HEK293 (cell line): ENCODE measurements around the gene GTF2H3.
A peak's percentile ranks its signal among the peaks of the same experiment; 100 is the strongest.

Experiments
- ATF2 ChIP-seq: fragments of 450-650 bp; formaldehyde crosslinking; IDR thresholded peaks from 2 replicates; pipeline ENCODE4 v1.5.1; 2016; ENCODE audit warnings: missing biosample characterization, missing genetic modification characterization, low read depth
- EGR2 ChIP-seq: fragments of 450-650 bp; formaldehyde crosslinking; IDR thresholded peaks from 2 replicates; pipeline ENCODE4 v1.5.1; 2016; ENCODE audit warnings: low read depth, missing biosample characterization, missing genetic modification characterization
- ELK4 ChIP-seq: IDR thresholded peaks from 2 replicates; pipeline ENCODE4 v1.6.1; 2011; ENCODE audit warnings: mild to moderate bottlenecking, low read depth, low read length, borderline replicate concordance
- KLF7 ChIP-seq: fragments of 450-650 bp; formaldehyde crosslinking; IDR thresholded peaks from 2 replicates; pipeline ENCODE4 v1.5.1; 2016; ENCODE audit warnings: missing biosample characterization, missing genetic modification characterization, borderline replicate concordance
- MYNN ChIP-seq: fragments of 450-650 bp; formaldehyde crosslinking; IDR thresholded peaks from 2 replicates; pipeline ENCODE4 v1.5.1; 2016; ENCODE audit warnings: missing biosample characterization, missing genetic modification characterization, borderline replicate concordance
- PRDM4 ChIP-seq: fragments of 450-650 bp; formaldehyde crosslinking; IDR thresholded peaks from 2 replicates; pipeline ENCODE4 v1.5.1; 2017; ENCODE audit warnings: missing biosample characterization, missing genetic modification characterization
- RBAK ChIP-seq: fragments of 450-650 bp; formaldehyde crosslinking; IDR thresholded peaks from 2 replicates; pipeline ENCODE4 v1.5.1; 2016; ENCODE audit warnings: missing biosample characterization, missing genetic modification characterization
- SCRT2 ChIP-seq: fragments of 450-650 bp; formaldehyde crosslinking; IDR thresholded peaks from 2 replicates; pipeline ENCODE4 v1.5.1; 2016; ENCODE audit warnings: missing biosample characterization, missing genetic modification characterization
- TCF7L2 ChIP-seq: IDR thresholded peaks from 2 replicates; pipeline ENCODE4 v1.6.1; 2011; ENCODE audit warnings: low read depth, mild to moderate bottlenecking, inconsistent platforms, low read length, moderate library complexity, borderline replicate concordance
- TRIM28 ChIP-seq: IDR thresholded peaks from 2 replicates; pipeline ENCODE4 v1.6.1; 2011; ENCODE audit warnings: low read length, control low read depth, borderline replicate concordance
- ZBTB48 ChIP-seq: fragments of 450-650 bp; formaldehyde crosslinking; IDR thresholded peaks from 2 replicates; pipeline ENCODE4 v1.5.1; 2016; ENCODE audit warnings: missing biosample characterization, missing genetic modification characterization
- ZBTB8A ChIP-seq: fragments of 450-650 bp; formaldehyde crosslinking; IDR thresholded peaks from 2 replicates; pipeline ENCODE4 v1.5.1; 2016; ENCODE audit warnings: missing biosample characterization, missing genetic modification characterization
- ZFP69B ChIP-seq: fragments of 450-650 bp; formaldehyde crosslinking; IDR thresholded peaks from 2 replicates; pipeline ENCODE4 v1.5.1; 2016; ENCODE audit warnings: missing biosample characterization, missing genetic modification characterization
- ZNF174 ChIP-seq: fragments of 450-650 bp; formaldehyde crosslinking; IDR thresholded peaks from 2 replicates; pipeline ENCODE4 v1.5.0; 2017; ENCODE audit warnings: missing biosample characterization, mild to moderate bottlenecking, missing genetic modification characterization
- ZNF324 ChIP-seq: fragments of 450-650 bp; formaldehyde crosslinking; IDR thresholded peaks from 2 replicates; pipeline ENCODE4 v1.5.1; 2016; ENCODE audit warnings: missing biosample characterization, missing genetic modification characterization
- ZNF423 ChIP-seq: fragments of 450-650 bp; formaldehyde crosslinking; IDR thresholded peaks from 2 replicates; pipeline ENCODE4 v1.5.1; 2016; ENCODE audit warnings: missing biosample characterization, missing genetic modification characterization
- ZNF433 ChIP-seq: fragments of 450-650 bp; formaldehyde crosslinking; IDR thresholded peaks from 2 replicates; pipeline ENCODE4 v1.5.1; 2016; ENCODE audit warnings: missing biosample characterization, missing genetic modification characterization, low read depth
- ZNF449 ChIP-seq: fragments of 450-650 bp; formaldehyde crosslinking; IDR thresholded peaks from 2 replicates; pipeline ENCODE4 v1.5.1; 2017; ENCODE audit warnings: missing biosample characterization, mild to moderate bottlenecking, missing genetic modification characterization, moderate library complexity
- ZNF501 ChIP-seq: fragments of 450-650 bp; formaldehyde crosslinking; IDR thresholded peaks from 2 replicates; pipeline ENCODE4 v1.5.1; 2016; ENCODE audit warnings: missing biosample characterization, missing genetic modification characterization
- ZNF510 ChIP-seq: fragments of 450-650 bp; formaldehyde crosslinking; IDR thresholded peaks from 2 replicates; pipeline ENCODE4 v1.5.1; 2018; ENCODE audit warnings: mild to moderate bottlenecking, missing genetic modification characterization, missing biosample characterization; ENCODE audit not compliant: insufficient replicate concordance
- ZNF623 ChIP-seq: fragments of 450-650 bp; formaldehyde crosslinking; IDR thresholded peaks from 2 replicates; pipeline ENCODE4 v1.5.1; 2016; ENCODE audit warnings: missing biosample characterization, missing genetic modification characterization
- ZNF658 ChIP-seq: fragments of 450-650 bp; formaldehyde crosslinking; IDR thresholded peaks from 2 replicates; pipeline ENCODE4; 2016; ENCODE audit warnings: missing biosample characterization, missing genetic modification characterization
- ZNF670 ChIP-seq: fragments of 450-650 bp; formaldehyde crosslinking; IDR thresholded peaks from 2 replicates; pipeline ENCODE4 v1.5.1; 2016; ENCODE audit warnings: missing biosample characterization, missing genetic modification characterization, low read depth
- ZNF791 ChIP-seq: fragments of 450-650 bp; formaldehyde crosslinking; IDR thresholded peaks from 2 replicates; pipeline ENCODE4 v1.5.1; 2016; ENCODE audit warnings: missing biosample characterization, missing genetic modification characterization
- ZSCAN18 ChIP-seq: fragments of 450-650 bp; formaldehyde crosslinking; IDR thresholded peaks from 2 replicates; pipeline ENCODE4 v1.5.1; 2016; ENCODE audit warnings: missing biosample characterization, missing genetic modification characterization
- ZXDB ChIP-seq: fragments of 450-650 bp; formaldehyde crosslinking; IDR thresholded peaks from 2 replicates; pipeline ENCODE4 v1.5.1; 2016; ENCODE audit warnings: missing biosample characterization, missing genetic modification characterization
- TF ChIP-seq, protein P1 (sequence below): fragments of 450-650 bp; formaldehyde crosslinking; IDR thresholded peaks from 2 replicates; pipeline ENCODE4 v1.5.1; 2016; ENCODE audit warnings: missing biosample characterization, missing genetic modification characterization
- TF ChIP-seq, protein P2 (sequence below): fragments of 450-650 bp; formaldehyde crosslinking; IDR thresholded peaks from 2 replicates; pipeline ENCODE4 v1.5.1; 2017; ENCODE audit warnings: missing biosample characterization, missing genetic modification characterization

GTF2H3 gene

GRCh38 chr12:123601602-123602489, 31.8 kb upstream of the GTF2H3 start, which contains the start of gene DDX55 (continued):
- no peak for TF ChIP-seq ELK4
- TF ChIP-seq KLF7 (tag by site-specific recombination) = peak; percentile 89; the same call in 1 of the 2 replicates
- peak; percentile 99 for TF ChIP-seq ZNF324 (tag by site-specific recombination)
- TF ChIP-seq, protein P1, sequence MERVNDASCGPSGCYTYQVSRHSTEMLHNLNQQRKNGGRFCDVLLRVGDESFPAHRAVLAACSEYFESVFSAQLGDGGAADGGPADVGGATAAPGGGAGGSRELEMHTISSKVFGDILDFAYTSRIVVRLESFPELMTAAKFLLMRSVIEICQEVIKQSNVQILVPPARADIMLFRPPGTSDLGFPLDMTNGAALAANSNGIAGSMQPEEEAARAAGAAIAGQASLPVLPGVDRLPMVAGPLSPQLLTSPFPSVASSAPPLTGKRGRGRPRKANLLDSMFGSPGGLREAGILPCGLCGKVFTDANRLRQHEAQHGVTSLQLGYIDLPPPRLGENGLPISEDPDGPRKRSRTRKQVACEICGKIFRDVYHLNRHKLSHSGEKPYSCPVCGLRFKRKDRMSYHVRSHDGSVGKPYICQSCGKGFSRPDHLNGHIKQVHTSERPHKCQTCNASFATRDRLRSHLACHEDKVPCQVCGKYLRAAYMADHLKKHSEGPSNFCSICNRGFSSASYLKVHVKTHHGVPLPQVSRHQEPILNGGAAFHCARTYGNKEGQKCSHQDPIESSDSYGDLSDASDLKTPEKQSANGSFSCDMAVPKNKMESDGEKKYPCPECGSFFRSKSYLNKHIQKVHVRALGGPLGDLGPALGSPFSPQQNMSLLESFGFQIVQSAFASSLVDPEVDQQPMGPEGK = peak; percentile 94
- TF ChIP-seq ZSCAN18 (tag by site-specific recombination) = peak; percentile 96
- peak; percentile 97 for TF ChIP-seq ZXDB
- no peak for TF ChIP-seq ZNF623 (tag by site-specific recombination)
- TF ChIP-seq ZNF433 (tag by site-specific recombination) = no peak
- TF ChIP-seq ZNF423 (tag by site-specific recombination) = peak; percentile 99
- TF ChIP-seq TRIM28 = no peak
- peak; percentile 100 for TF ChIP-seq ZNF501 (tag by site-specific recombination)
- TF ChIP-seq, protein P2, sequence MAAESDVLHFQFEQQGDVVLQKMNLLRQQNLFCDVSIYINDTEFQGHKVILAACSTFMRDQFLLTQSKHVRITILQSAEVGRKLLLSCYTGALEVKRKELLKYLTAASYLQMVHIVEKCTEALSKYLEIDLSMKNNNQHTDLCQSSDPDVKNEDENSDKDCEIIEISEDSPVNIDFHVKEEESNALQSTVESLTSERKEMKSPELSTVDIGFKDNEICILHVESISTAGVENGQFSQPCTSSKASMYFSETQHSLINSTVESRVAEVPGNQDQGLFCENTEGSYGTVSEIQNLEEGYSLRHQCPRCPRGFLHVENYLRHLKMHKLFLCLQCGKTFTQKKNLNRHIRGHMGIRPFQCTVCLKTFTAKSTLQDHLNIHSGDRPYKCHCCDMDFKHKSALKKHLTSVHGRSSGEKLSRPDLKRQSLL (tag by site-specific recombination) = peak; percentile 90
- TF ChIP-seq ZNF174 (tag by site-specific recombination) = no peak
- TF ChIP-seq RBAK = no peak
- TF ChIP-seq ZFP69B = peak; percentile 83
- no peak for TF ChIP-seq ZNF510 (tag by site-specific recombination)
- TF ChIP-seq ATF2 = no peak
- TF ChIP-seq ZBTB8A (tag by site-specific recombination) = peak; percentile 95
- peak; percentile 75 for TF ChIP-seq PRDM4
- TF ChIP-seq ZNF670 (tag by site-specific recombination) = no peak
- no peak for TF ChIP-seq ZNF658 (tag by site-specific recombination)
- peak; percentile 60 for TF ChIP-seq ZNF449 (tag by site-specific recombination)
- TF ChIP-seq SCRT2 (tag by site-specific recombination) = peak; percentile 79
- no peak for TF ChIP-seq TCF7L2
- no peak; the same call in 1 of the 2 replicates for TF ChIP-seq MYNN (tag by site-specific recombination)
- peak; percentile 65; the same call in 1 of the 2 replicates for TF ChIP-seq ZBTB48
- peak; percentile 80 for TF ChIP-seq EGR2
- TF ChIP-seq ZNF791 = no peak
